Stimulated activated CD4-positive, alpha-beta T cell treated with anti-CD3 and anti-CD28 coated beads, Interleukin-15, amount 100 ng/mL, for 24 hours (primary cell): ENCODE data around the gene AK5.

ENCODE experiments used
- DNase-seq: peaks from one replicate; pipeline ENCODE4 v3.0.0-alpha.2; 2020

AK5 gene

GRCh38 chr1:77355010-77355409 lies 73.2 kb downstream of the AK5 start:
- DNase-seq, result no peak

- no peak for DNase-seq
Observed at GRCh38 chr1:77356136-77356535, 74.3 kb downstream of the AK5 start.

GRCh38 chr1:77360256-77360655 lies 78.4 kb downstream of the AK5 start:
- DNase-seq, result no peak

DNA sequence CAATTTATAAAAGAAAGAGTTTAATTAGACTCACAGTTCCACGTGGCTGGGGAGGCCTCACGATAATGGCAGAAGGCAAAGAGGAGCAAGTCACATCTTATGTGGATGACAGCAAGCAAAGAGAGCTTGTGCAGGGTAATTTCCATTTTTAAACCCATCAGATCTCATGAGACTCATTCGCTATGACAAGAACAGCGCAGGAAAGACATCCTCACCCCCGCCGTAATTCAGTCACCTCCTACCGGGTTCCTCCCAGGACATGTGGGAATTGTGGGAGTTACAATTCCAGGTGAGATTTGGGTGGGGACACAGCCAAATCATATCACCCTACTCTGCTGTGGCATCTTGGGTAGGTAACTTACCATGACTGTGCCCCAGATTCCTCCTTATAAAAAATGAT lies 79.8 kb downstream of the AK5 start:
- DNase-seq, result no peak

GRCh38 chr1:77370161-77370560 lies 88.3 kb downstream of the AK5 start:
- DNase-seq, result no peak

DNA sequence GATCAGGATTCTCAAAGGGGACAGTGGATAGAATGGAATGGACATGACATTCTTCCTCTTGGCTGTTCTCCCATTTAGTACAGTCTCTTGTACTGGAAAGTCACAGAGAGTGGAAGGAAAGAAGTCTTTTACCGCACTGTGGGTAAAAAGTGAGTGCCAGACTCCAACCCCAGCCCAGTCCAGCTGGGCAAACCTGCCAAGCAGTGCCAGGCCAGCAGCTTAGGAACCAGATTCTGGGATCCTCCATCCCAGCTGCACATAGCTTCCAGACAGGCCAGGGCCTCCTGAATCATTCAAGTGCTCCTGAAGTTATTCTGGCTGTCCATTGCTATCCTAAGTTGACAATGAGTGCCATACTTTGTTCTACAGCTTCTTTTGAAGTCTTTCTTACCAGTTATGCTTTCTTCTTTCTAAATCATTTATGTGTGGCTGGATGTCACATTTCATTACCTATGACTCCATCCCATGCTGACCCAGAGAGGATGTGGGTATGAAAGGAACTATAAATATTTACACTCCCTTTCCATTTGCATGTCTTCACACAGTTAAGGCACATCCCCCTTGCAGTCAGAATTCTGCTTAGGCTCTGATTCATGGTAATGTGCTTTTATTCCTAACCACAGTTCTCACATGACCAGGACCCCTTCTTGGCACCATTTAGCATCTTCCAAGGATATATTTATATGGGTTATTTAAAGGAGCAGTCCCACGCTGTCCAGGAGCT lies 88.9 kb downstream of the AK5 start:
- no peak for DNase-seq

DNA sequence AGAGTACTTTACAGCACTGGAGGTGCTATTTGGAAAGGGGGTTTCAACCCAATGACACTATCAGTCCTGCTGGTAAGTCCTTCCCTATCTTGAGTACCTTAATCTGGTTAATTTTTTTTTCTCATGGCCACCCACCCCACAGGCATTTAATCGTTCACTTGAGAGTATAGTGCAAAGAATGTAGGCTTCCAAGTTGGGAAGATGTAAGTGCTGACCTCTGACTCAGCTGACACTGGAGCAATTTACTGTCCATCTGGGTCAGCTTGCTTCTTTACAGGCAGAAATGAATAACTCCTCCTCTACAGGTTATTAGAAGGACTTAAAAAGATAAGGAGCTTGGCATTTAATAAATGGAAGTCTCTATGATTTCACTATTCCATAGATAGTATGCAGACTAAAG lies 89.6 kb downstream of the AK5 start:
- DNase-seq, result no peak

- no peak for DNase-seq
Observed at GRCh38 chr1:77373702-77374101, 91.9 kb downstream of the AK5 start.

DNA sequence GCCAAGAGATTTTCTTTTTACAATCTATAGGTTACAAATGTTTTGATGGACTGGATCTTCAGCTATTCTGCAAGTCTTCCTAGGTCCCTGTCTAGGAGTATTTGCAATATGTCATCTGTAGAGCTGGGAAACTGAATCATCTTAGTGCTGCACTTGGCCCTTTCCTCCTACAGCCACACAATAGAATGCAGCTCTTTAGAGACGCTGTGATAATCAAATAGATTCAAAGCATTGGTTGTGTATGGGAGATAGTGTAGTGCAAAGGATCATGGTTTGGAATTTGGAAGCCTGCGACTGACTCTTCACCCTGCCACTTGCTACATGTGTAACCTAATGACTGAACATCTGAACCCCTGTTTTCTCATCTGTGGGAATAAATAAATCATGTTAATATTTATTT lies 93.7 kb downstream of the AK5 start:
- no peak for DNase-seq

- DNase-seq, result no peak
Observed at GRCh38 chr1:77375990-77376389, 94.2 kb downstream of the AK5 start.

DNA sequence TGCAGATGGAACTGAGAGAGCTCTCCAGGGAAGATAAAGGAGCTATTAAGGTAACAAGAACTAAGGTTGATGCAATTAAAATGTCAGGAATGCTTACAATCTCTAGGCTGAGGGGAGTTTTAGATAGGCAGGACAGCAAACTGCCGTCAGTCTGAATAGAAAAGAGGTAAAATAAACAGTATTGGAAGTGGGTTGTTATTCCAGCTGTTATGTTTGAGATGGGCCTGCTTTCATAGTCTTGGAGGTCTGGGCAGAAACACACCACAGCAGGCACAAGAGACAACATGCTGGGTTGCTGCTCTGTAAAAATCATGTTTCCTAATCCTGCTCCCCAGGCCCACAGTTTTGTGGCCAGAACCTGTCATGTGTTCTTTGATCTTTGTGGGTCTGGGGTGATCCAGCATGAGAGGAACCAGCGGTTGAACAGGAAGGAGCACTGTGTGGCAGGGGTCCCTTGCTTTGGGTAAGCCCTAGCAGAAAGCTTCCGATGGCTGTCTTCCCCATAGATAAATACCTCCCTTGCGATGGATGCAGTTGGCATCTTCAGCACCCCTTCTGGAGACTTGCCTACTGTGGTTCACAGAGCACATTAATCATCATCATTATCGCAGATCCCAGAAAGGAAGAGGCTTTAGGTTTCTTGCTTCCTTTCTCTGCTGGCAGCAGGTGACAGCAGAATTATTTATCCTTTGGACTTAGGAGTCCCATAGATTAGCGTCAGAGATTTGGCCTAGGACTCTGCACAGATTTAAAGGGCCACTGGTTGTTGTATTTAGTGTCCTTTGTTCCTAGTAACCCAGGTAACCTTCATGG lies 97.1 kb downstream of the AK5 start:
- DNase-seq, result no peak

GRCh38 chr1:77382366-77382765 lies 100.5 kb downstream of the AK5 start:
- no peak for DNase-seq

DNA sequence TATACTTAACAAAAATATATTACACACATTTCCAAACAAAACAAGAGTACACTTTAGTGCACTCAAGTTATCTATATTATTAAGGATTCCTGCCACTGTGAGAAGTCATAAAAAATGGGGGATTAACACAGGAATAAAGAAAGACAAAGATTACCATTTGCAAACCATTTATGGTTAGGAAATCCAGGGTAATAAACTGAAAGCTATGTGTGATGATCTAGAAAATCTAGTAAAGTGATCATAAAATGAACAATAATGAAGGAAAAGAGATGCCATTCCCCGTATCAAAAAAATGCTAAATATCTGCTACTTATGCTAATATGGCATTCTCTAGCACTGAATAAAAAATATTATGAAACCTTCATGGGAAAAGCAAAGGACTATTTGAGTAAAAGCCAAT lies 101.4 kb downstream of the AK5 start:
- DNase-seq, result no peak

GRCh38 chr1:77385551-77385950 lies 103.7 kb downstream of the AK5 start:
- no peak for DNase-seq

DNA sequence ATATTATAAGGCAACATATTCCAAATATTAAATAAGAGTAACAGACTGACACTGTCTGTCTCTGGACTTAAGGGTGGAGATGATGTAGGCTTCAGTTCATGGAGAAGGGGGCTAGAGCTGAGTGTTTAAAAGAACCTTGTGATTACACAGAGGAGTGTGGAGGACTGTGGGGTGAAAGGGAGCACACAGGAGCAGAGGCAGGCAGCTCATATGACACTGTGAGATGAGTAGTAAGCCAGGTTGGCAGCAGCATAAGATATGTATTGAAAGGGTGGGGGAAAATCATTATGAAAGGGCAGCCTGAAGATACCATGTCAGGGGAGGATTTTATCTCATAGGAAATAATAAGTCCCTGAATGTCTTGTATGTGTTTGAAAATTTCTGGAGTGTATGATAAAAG lies 104.5 kb downstream of the AK5 start:
- DNase-seq, result no peak

GRCh38 chr1:77387553-77387952 lies 105.7 kb downstream of the AK5 start:
- no peak for DNase-seq

- no peak for DNase-seq
Observed at GRCh38 chr1:77388661-77389060, 106.8 kb downstream of the AK5 start.

GRCh38 chr1:77392486-77392885 lies 110.7 kb downstream of the AK5 start:
- no peak for DNase-seq

DNA sequence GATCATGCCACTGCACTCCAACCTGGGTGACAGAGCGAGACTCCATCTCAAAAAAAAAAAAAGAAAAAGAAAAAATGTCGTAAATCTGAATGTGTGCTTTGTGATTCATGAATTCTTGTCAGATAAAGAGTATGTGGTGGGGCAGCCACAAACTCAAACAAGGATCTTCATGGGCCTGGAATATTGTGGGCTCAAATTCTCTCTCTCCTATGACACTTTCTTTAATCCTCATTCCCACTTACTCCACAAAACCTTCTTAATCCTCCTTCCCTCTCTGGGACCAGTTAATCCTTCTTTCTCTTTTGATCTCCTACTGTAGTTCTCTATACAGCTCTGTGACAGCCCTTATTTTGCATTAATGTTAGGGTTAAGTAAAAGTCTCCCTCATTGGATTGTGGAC lies 112.3 kb downstream of the AK5 start:
- no peak for DNase-seq

- DNase-seq, result no peak
Observed at GRCh38 chr1:77395051-77395450, 113.2 kb downstream of the AK5 start.

- no peak for DNase-seq
Observed at GRCh38 chr1:77398152-77398551, 116.3 kb downstream of the AK5 start.

GRCh38 chr1:77399250-77400086 lies 117.6 kb downstream of the AK5 start:
- no peak for DNase-seq

DNA sequence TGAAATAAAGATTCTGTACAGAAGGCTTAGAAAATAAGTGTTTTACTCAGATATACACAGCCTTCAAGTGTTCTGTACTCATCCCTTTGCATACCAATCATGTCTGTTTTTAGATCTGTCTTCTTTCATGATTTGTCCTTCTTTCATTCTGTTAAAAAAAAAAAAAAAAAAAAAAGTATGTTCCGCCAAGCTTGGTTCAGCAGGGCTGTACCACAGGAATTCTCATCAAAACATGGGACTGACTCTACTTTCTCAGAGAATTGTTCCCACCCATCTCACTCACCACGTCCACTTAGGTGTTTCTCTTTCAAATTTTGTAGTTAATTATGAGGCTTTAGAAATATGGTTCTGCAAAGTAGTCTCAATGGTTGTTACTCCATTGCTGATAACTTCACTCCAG lies 119.0 kb downstream of the AK5 start:
- no peak for DNase-seq

- DNase-seq, result no peak
Observed at GRCh38 chr1:77401384-77401783, 119.6 kb downstream of the AK5 start.
